HG02623 (cell line): ENCODE results near the gene DBP.
"Not testable (repeated sequence)": the region's sequence is repeated elsewhere in the genome, so short reads cannot be mapped to it uniquely, and the experiment has no call there.

Experiments
- ATAC-seq: cut with Tn5 transposase; IDR thresholded peaks from one replicate; pipeline ENCODE4 v1.9.1; 2021; ENCODE audit warnings: moderate library complexity; ENCODE audit not compliant: unreplicated experiment

DBP gene, protein sequence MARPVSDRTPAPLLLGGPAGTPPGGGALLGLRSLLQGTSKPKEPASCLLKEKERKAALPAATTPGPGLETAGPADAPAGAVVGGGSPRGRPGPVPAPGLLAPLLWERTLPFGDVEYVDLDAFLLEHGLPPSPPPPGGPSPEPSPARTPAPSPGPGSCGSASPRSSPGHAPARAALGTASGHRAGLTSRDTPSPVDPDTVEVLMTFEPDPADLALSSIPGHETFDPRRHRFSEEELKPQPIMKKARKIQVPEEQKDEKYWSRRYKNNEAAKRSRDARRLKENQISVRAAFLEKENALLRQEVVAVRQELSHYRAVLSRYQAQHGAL

GRCh38 chr19:48636859-48637448 is at the start of gene DBP:
TSS of gene DBP (minus strand) at chr19:48637379. CDS start at chr19:48636994, 385 bp downstream.
- no peak for ATAC-seq

GRCh38 chr19:48686637-48687036 is 49.5 kb upstream of the DBP start:
- ATAC-seq = not testable (repeated sequence)

- no peak for ATAC-seq
Observed at GRCh38 chr19:48686088-48686487, 48.9 kb upstream of the DBP start.

GRCh38 chr19:48685583-48685982 is 48.4 kb upstream of the DBP start:
- no peak for ATAC-seq

GRCh38 chr19:48683349-48683748 is 46.2 kb upstream of the DBP start:
- ATAC-seq = no peak

GRCh38 chr19:48681127-48681470 is 43.9 kb upstream of the DBP start:
- no peak for ATAC-seq

- ATAC-seq = no peak
Observed at GRCh38 chr19:48680436-48681126, 43.4 kb upstream of the DBP start.

GRCh38 chr19:48680006-48680405 is 42.8 kb upstream of the DBP start:
- ATAC-seq = not testable (repeated sequence)

GRCh38 chr19:48678201-48678600 is 41.0 kb upstream of the DBP start:
- no peak for ATAC-seq

GRCh38 chr19:48676887-48677286 is 39.7 kb upstream of the DBP start:
- no peak for ATAC-seq

- no peak for ATAC-seq
Observed at GRCh38 chr19:48676487-48676886, 39.3 kb upstream of the DBP start.

GRCh38 chr19:48674921-48675824 is 38.0 kb upstream of the DBP start:
- ATAC-seq = no peak

GRCh38 chr19:48674216-48674809 is 37.1 kb upstream of the DBP start:
- no peak for ATAC-seq

DNA sequence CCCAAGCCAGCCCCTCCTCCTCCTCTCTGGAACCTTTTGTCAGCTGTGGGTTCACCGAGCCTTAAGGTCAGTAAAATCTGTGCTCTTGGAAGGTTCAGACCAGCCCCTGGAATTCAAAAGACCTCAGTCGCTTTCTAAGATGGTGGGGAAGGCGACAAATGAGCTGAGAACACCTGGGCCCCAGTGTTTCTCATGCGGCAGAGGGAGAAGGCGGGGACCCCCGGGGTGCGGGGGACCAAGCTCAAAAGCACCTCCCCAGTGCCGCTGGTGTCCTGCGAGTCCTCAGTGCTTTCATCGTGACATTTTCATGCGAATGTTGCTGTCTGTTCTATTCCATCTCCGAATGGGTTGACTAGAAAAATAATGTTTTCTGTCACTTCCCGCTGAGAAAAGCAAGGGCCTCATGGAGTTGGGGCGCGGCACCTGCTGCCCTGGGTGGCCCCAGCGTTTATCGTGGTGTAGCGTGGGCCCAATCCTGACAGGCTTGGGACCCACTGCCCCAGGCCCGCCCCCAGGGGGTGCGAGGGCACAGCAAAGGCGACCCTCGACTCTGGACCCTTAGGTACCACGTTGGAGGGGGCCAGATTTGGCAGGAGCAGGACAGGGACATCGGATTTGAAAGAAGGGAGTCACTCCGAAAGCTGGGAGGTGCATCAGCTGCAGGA is 36.4 kb upstream of the DBP start:
- no peak for ATAC-seq

GRCh38 chr19:48672994-48673393 is 35.8 kb upstream of the DBP start, which contains the start of gene NTN5:
TSS of gene NTN5 (minus strand) at chr19:48673017. CDS start at chr19:48670986, 2,031 bp downstream.
- no peak for ATAC-seq

DNA sequence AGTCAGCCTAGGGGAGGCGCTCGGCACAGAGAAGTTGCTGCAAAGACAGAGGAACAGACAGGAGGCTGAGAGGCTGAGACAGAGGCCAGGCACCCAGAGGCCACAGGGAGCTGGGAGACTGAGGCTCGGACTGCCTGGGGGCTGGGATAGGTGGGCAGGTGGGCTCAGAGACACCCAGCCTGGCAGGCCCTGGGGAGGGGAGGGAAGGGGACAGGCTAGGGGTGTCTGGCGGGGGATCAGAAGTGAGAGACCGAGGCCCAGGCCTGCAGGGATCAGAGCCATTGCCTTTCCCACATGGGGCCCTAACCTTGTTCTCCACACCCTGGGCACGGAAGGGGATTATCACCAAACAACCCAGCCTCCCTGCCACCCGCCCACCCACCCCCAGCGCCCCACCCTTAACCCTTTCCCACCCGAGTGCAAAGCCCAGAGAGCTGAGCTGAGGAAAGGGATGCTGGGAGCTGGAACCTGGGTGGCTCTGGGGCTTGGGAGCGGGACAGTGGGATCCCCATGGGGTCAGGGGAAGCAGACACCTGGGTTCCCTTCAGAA is 34.3 kb upstream of the DBP start:
- no peak for ATAC-seq

DNA sequence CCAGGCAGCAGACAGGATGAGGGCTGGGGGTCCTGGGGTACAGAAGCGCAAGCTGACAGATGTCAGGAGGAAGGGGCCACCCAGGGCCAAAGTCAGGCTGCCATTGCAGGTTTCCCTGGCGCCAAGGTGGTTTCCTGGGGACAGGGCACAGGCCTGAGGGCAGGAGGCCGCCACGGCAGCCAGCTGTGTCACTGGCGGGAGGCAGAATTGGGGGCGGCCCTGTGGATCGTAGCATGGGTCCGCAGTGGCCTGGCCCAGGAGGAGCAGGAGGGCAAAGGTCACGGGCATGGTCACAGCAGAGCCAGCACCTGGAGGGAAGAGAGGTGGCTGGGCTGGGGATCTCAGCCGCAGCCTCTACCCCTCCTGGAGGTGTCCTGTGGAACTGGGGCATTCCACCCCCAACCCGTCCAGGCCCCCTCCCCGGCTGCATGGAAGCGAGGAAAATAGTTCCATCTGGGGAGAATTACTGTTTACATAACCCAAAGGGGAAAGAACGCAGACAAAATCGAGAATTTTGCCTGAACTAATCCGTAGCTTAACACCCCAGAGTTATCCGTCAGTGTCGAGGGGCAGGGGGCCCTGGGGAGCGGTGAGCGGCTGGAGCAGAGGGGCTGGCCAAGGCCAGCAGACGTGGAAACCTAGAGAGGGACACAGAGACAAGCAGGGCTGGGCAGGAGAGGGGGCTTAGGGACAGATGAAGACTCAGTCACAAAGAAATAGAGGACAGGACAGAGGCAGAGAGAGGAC is 33.7 kb upstream of the DBP start:
- ATAC-seq = no peak

DNA sequence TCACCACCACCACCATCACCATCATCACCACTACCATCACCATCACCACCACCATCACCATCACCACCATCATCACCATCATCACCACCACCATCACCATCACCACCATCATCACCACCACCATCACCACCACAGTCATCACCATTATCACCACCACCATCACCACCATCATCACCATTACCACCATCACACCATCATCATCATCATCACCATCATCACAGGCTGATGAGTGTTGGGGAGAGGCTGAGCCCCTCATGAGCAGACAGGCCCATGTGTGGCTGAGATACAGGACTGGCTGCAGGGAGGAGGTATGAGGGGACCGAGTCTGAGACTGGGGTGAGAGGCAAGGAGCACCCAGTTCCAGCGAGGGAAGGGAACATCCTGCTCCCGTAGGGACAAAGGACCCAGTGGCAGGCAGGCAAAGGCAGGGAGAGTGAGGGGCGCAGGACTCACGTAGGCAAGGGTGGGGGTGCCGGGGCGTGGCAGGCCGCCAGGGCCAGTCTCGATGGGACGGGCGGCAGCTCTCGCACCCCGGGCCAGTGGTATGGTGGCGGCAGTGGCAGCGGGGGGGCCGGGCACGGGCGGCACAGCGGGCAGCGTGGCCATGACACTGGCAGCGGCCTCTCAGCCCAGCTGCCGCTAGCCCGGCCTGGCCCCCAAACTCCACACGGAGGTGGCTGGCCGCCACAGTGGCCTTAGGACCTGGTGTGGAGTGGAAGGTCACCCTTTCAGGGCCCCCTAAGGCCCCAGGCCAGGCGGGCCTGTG is 32.9 kb upstream of the DBP start:
- ATAC-seq = no peak
